ENCODE data around the gene MYH6.

The MYH6 gene

DNA sequence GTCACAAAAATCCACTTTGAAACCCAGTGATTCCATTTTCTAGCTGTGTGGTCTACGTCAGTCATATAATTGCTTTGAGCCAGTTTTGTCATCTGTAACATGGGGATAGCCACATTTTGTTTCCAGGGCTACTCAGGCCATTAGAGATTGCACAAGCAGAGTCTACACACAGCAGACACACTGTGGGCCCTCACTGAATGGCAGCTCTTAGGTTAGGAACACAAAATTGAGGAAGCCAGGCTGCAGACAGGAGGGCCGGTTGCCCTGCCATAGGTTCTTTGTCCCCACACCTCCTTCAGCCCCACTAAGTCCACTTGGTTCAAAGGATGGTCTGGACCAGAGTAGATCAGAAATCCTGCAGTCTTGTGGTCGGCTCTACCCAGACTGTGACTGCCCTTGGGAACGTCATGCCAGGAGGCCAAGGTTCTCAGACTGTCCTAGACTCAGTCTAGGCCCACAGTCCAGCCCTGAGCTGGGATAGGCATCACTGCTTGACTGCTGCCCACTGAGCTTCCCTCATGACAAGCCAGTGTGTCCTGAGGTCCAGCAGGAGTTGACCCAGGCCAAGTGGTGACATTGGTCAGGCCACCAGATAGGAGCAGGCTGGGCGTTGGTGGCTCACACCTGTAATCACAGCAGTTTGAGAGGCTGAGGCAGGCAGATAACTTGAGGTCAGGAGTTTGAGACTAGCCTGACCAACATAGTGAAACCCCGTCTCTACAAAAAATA is 31.2 kb upstream of the MYH6 start:
- no peak for DNase-seq (ENCODE audit: low spot score)
- TF ChIP-seq, protein P1, sequence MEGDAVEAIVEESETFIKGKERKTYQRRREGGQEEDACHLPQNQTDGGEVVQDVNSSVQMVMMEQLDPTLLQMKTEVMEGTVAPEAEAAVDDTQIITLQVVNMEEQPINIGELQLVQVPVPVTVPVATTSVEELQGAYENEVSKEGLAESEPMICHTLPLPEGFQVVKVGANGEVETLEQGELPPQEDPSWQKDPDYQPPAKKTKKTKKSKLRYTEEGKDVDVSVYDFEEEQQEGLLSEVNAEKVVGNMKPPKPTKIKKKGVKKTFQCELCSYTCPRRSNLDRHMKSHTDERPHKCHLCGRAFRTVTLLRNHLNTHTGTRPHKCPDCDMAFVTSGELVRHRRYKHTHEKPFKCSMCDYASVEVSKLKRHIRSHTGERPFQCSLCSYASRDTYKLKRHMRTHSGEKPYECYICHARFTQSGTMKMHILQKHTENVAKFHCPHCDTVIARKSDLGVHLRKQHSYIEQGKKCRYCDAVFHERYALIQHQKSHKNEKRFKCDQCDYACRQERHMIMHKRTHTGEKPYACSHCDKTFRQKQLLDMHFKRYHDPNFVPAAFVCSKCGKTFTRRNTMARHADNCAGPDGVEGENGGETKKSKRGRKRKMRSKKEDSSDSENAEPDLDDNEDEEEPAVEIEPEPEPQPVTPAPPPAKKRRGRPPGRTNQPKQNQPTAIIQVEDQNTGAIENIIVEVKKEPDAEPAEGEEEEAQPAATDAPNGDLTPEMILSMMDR (IDR thresholded peaks at IDR 0.05; ENCODE audit: extremely low read depth, missing control alignments), result no peak

- TF ChIP-seq, protein P1 (IDR thresholded peaks at IDR 0.05; ENCODE audit: extremely low read depth, missing control alignments), result no peak
- no peak for DNase-seq (ENCODE audit: low spot score)
These were observed 30.3 kb upstream of the MYH6 start for GRCh38 chr14:23438101-23438971.

DNA sequence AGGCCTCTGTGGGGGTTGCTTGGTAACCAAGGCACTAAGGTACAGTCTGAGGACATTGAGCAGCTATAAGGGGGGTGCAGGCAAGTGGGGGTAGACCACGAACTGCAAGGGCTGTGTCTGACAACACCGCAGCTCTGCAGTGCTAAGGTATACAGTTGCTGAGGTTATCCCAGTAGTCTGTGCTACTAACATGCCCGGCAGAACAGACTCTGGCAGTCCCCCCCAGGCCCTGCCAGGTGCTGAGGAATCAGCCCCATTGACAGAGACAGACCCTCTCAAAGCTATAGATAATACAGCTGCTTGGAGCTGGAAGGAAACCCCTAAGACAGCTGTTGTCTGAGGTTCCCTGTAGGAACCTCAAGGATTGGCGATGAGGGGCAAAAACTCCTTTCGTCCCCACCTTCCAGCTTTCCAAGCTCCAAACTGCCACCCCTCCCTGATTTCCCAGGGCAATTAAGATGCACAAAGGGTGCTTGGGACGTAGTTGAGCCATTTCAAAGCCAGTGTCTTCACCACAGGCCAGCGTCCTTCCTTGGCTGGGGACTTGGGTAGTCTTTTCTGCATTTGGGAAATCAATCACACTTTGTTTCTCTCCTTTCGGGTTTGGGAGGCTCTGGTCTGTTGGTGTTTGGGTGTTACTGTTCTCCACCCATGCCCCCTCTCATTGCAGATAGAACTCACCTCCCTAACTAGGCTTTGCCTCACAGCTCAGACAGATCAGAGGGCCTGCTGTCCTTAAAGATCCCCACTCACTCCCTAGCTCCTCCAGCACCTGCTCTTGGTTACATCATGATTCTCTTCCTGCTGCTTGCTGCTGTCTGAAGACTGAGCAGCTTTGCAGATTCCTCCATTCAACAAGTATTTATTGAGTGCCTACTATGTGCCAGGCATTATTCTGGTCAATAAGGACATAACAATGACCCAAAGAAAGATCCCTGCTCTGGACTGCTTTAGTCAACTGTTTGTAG is 29.3 kb upstream of the MYH6 start:
- TF ChIP-seq, protein P1 (IDR thresholded peaks at IDR 0.05; ENCODE audit: extremely low read depth, missing control alignments), result no peak
- DNase-seq (ENCODE audit: low spot score), result peak; percentile 2

DNA sequence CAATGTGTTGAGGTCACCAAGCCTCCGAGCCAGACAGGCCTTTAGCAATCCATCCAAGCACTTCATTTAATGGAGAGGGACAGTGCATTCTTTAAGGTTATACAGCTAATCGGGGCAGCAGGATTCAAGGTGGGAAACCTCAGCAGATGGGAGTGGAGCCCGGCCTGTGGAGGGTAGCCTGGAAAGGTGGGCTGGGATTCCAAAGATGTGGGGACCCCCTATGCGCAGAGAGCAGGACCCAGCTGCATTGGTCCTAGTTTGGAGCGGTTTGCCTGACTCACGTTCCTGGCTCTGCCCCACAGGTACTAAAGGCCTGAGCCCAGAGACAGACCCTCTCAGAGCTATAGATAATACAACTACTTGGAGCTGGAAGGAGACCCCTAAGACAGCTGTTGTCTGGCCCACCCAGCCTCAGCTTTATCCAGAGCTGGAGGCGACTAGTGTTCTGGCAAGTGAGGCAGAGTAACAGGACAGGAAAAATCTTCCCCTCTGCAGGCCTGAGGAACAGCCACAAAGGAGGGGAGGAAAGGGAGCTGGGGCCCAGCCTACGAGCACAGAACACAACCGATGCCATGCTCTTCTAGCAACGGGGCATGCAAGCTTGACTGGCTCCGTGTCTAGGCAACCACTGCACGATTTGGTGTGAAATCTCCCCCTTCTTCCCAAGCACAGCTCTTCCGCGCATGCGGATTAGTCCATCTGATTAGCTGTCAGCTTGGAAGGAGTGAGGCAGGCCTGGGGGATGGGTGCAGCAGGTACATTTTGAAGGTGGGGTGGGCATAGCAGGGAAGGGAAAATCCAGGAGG is 28.5 kb upstream of the MYH6 start:
- TF ChIP-seq, protein P1 (IDR thresholded peaks at IDR 0.05; ENCODE audit: extremely low read depth, missing control alignments), result no peak
- DNase-seq (ENCODE audit: low spot score), result no peak

- no peak for DNase-seq (ENCODE audit: low spot score)
- TF ChIP-seq, protein P1 (IDR thresholded peaks at IDR 0.05; ENCODE audit: extremely low read depth, missing control alignments), result no peak
These were observed 27.7 kb upstream of the MYH6 start, which contains the start of gene MYH7 for GRCh38 chr14:23435543-23436326. MYH7 (minus strand) TSS chr14:23435660; CDS start chr14:23433732, 1,928 bp downstream.
